HepG2 (cell line): ENCODE results near the gene UAP1L1. TPM values are rescaled to one million over a fixed set of nuclear protein-coding genes. Genes with fewer than 3 reads are reported as not detected.

ENCODE experiments used
- ATAC-seq: fragments of 200-7000 bp; cut with Tn5 transposase; 3 replicates; pipeline ENCODE4 v1.9.1; 2020; ENCODE audit warnings: mild to moderate bottlenecking, moderate library complexity
- BruUV-seq: library from RNA; stranded (reverse); fragments of 400-500 nt; replicated peaks from 2 replicates; lab custom pipeline; 2021; lab: Mats Ljungman, UMichigan
- CTCF ChIA-PET: fragments of 300-600 bp; formaldehyde crosslinking; extraction: SDS; loops from one replicate; lab custom pipeline; 2021; ENCODE audit warnings: low total read pairs, inconsistent platforms, low intra/inter-chr PET ratio; lab: Yijun Ruan, JAX
- POLR2A ChIA-PET: fragments of 350-600 bp; sonication (Branson Sonifier 250); formaldehyde crosslinking; loops from one replicate; lab custom pipeline; 2020; ENCODE audit warnings: antibody characterized with exemption, inconsistent platforms; lab: Yijun Ruan, JAX
- DNase-seq: peaks from one replicate; pipeline ENCODE4 v3.0.0-alpha.2; 2015; ENCODE audit warnings: low spot score
- FAIRE-seq: peaks from 3 replicates; lab custom pipeline; 2011; peaks lifted over from hg19 to GRCh38; lab: Jason Lieb, UNC
- H2AFZ ChIP-seq: one replicate; pipeline ENCODE4 v1.6.1; 2011; ENCODE audit warnings: low read length, inconsistent platforms
- H3K27ac ChIP-seq: fragments of 300-600 bp; 3 replicates; pipeline ENCODE4 v1.8.0; 2011; ENCODE audit warnings: mixed run types, mild to moderate bottlenecking, mixed read lengths, low read length, inconsistent platforms; ENCODE audit not compliant: insufficient read depth; ENCODE audit errors: extremely low read length
- H3K27me3 ChIP-seq, 2 experiments: fragments of 200-600 bp in 1 of 2; 2 replicates in 1 of 2; 3 replicates in 1 of 2; pipeline versions ENCODE4 v1.6.0 to v1.8.0; 2011; ENCODE audit warnings: low read length in 2 of 2, mild to moderate bottlenecking in 2 of 2, moderate library complexity in 2 of 2, inconsistent platforms in 1 of 2; ENCODE audit not compliant: insufficient read depth in 2 of 2, control insufficient read depth in 1 of 2
- H3K36me3 ChIP-seq, 2 experiments: fragments of 200-600 bp in 1 of 2; replicated peaks in 1 of 2; 2 replicates in 1 of 2; 3 replicates in 1 of 2; pipeline versions ENCODE4 v1.5.1 to v1.8.0; 2011; ENCODE audit warnings: low read length in 2 of 2, inconsistent platforms in 1 of 2; ENCODE audit not compliant: insufficient read depth in 2 of 2, control insufficient read depth in 1 of 2
- H3K4me1 ChIP-seq: 2 replicates; pipeline ENCODE4 v1.5.1; 2012; ENCODE audit warnings: low read length, inconsistent platforms; ENCODE audit not compliant: insufficient read depth
- H3K4me2 ChIP-seq: 2 replicates; pipeline ENCODE4 v1.6.0; 2011; ENCODE audit warnings: low read depth, low read length, inconsistent platforms
- H3K4me3 ChIP-seq, 3 experiments: fragments of 200-600 bp in 1 of 3; sonication (generic), shearing (Covaris generic) in 1 of 3; replicated peaks in 1 of 3; 2 replicates each; pipeline ENCODE4 v1.5.1; 2011 to 2016; ENCODE audit warnings: low read length in 3 of 3, inconsistent platforms in 2 of 3, low read depth in 2 of 3, mild to moderate bottlenecking in 2 of 3, control low read depth in 1 of 3, mixed read lengths in 1 of 3; ENCODE audit not compliant: insufficient read depth in 1 of 3
- H3K79me2 ChIP-seq: one replicate; pipeline ENCODE4 v1.6.1; 2011; ENCODE audit warnings: low read length, inconsistent platforms; ENCODE audit not compliant: insufficient read depth
- H3K9ac ChIP-seq: 2 replicates; pipeline ENCODE4 v1.6.0; 2011; ENCODE audit warnings: mild to moderate bottlenecking, low read depth, low read length, inconsistent platforms; ENCODE audit not compliant: insufficient read depth
- H3K9me3 ChIP-seq: 2 replicates; pipeline ENCODE4 v1.5.1; 2012; ENCODE audit warnings: mild to moderate bottlenecking, low read length
- H4K20me1 ChIP-seq: 2 replicates; pipeline ENCODE4 v1.6.0; 2011; ENCODE audit warnings: inconsistent platforms, mild to moderate bottlenecking, low read length, moderate library complexity; ENCODE audit not compliant: insufficient read depth
- MEIS2 ChIP-seq: sonication (generic); formaldehyde crosslinking; IDR thresholded peaks from 2 replicates; pipeline ENCODE4 v1.9.0; 2021; ENCODE audit warnings: mild to moderate bottlenecking, missing genetic modification reagents
- PAF1 ChIP-seq: IDR thresholded peaks from 2 replicates; pipeline ENCODE4 v1.6.1; 2016; ENCODE audit warnings: missing genetic modification reagents, missing compliant biosample characterization
- PRDM15 ChIP-seq: sonication (generic); formaldehyde crosslinking; IDR thresholded peaks from 2 replicates; pipeline ENCODE4 v1.4.0; 2020; ENCODE audit warnings: missing genetic modification reagents
- ZFP36L1 ChIP-seq: sonication (generic); formaldehyde crosslinking; IDR thresholded peaks from 2 replicates; pipeline ENCODE4 v1.8.0; 2022; ENCODE audit warnings: mild to moderate bottlenecking, missing genetic modification reagents, moderate library complexity
- ZNF687 ChIP-seq: sonication (generic); formaldehyde crosslinking; IDR thresholded peaks from 2 replicates; pipeline ENCODE4 v1.5.1; 2020; ENCODE audit warnings: mild to moderate bottlenecking, missing genetic modification reagents, moderate library complexity
- WGBS: methylation state at CpG from one replicate; pipeline ENCODE4 v1.1.6; 2017; ENCODE audit warnings: low lambda C conversion rate; 5-methylcytosine and 5-hydroxymethylcytosine counted together
- in situ Hi-C: cut with HindIII; loops from 2 replicates; pipeline ENCODE4 v1.10.0; 2017; ENCODE audit warnings: low pct_unique_long_range_greater_than_20kb; ENCODE audit not compliant: extremely low pct_ligation_motif_present
- intact Hi-C: fragments of 100-400 bp; cut with micrococcal nuclease; formaldehyde crosslinking; loops from one replicate; pipeline ENCODE4 v1.10.0; 2022; ENCODE audit not compliant: unreplicated experiment
- polyA plus RNA-seq, 8 experiments: library from polyadenylated mRNA; depleted of rRNA in 3 of 8; stranded (reverse) in 7 of 8; unstranded in 1 of 8; fragments of >200 nt; fragmentation: Illumina TruSeq in 4 of 8; extraction: Trizol in 4 of 8; gene quantifications; 2 replicates each; pipeline versions ENCODE4 v1.2.1 to v1.2.3, GENCODE V29; 2011 to 2016; ENCODE audit warnings: low read depth in 4 of 8, missing spikeins in 1 of 8, mixed read lengths in 1 of 8; ENCODE audit not compliant: insufficient read depth in 1 of 8
- total RNA-seq, 5 experiments: library from RNA; depleted of rRNA; stranded (reverse); fragments of >200 nt; fragmentation: Illumina TruSeq; extraction: Trizol; gene quantifications; 2 replicates each; pipeline ENCODE4 v1.2.3, GENCODE V29; 2016; ENCODE audit warnings: low read depth in 1 of 5

Gene UAP1L1
- total and polyA plus RNA-seq, 2 of the 13 experiments (the other 11 are each of a cell fraction or from before 2014, with no cell fraction given), result 5.4 to 6.4 TPM

DNA sequence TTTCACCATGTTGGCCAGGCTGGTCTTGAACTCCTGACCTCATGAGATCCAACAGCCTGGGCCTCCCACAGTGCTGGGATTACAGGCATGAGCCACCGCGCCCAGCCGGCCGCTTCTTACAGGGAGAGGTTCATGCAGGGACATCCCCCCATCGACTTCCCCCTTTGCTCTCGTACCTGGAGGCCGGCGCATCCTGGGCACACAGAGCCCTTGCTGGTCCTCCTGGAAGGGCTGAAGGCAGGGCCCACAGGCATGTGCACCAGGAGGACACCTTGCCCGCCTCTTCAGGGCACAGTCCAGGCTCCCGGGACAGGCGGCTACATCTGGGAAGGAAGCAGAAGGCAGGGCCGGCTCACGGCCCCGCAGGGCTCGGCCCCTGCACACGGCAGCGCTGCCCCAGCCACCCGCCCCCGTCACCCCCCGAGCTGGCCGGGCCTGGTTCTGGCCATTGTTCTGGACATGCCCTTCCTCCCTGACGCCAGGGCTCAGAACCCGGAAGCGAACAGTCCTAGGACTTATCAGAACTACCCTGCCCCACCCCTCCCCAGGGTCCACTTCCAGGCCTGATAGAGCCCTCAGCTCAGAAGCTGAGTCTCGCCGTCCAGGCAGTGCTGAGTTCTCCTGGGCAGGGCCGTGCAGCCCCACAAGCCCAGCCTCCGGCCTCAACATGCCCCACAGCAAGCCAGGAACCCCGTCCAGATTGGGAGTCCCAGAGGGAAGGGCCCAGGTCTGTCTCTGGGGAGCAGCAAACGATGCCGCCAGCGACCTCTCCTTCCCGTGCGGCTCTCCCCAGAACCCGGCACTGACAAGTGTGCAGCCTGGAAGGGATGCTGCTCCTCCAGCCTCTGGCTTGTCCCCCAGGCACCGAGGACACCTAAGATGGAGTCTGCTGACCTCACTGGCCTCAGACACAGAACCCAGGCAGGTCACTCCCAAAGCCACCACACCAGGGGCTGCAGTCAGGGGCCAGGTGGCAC, 34.3 kb upstream of the UAP1L1 start:
- DNase-seq, result no peak
- peak overlapping the region in 1 of 3 experiments; percentile 12; a peak in 1 of 6 replicates for H3K4me3 ChIP-seq
- H3K4me1 ChIP-seq, result peaks cover 25% of the 10 kb centered on the region
- H3K9me3 ChIP-seq, result no peaks in the 10 kb centered on the region
- in situ Hi-C loops, result loop anchor here (10.0 kb wide), 1 partner anchor 268 kb away; no protein-coding TSS in a partner anchor
- no peak overlapping the region for H3K9ac ChIP-seq
- TF ChIP-seq PRDM15 (CRISPR knock-in tag) (peak; percentile 57; the same call in 1 of the 2 replicates), PAF1 (CRISPR knock-in tag) (no peak), ZNF687 (CRISPR knock-in tag) (peak; percentile 29), ZFP36L1 (CRISPR knock-in tag) (no peak), MEIS2 (CRISPR knock-in tag) (no peak)
- H3K27ac ChIP-seq, result no peak overlapping the region
- no peak for FAIRE-seq
- no peaks in the 10 kb centered on the region for H3K36me3 ChIP-seq
- 73% methylated on average over 12 of the region's 36 CpGs for WGBS
- no peak overlapping the region for H2AFZ ChIP-seq
- POLR2A ChIA-PET, result no interaction called here
- CTCF ChIA-PET, result no interaction called here
- H3K4me2 ChIP-seq, result no peak overlapping the region
- intact Hi-C loops, result no loop called here
- peaks cover 3 to 27% of the 10 kb centered on the region in 2 experiments; a peak in 4 of 5 replicates for H3K27me3 ChIP-seq
- no TSS peak for BruUV-seq
- no peaks in the 10 kb centered on the region for H3K79me2 ChIP-seq
- ATAC-seq, result no peak
- peaks cover 3% of the 10 kb centered on the region; the same call in 1 of the 2 replicates for H4K20me1 ChIP-seq
